Ectodermal cell (in vitro differentiated cells): ENCODE results near the gene SCAMP2.
"Not testable (repeated sequence)": the region's sequence is repeated elsewhere in the genome, so short reads cannot be mapped to it uniquely, and the experiment has no call there.

Experiments used
- H3K27ac ChIP-seq: 2 replicates; pipeline ENCODE4 v1.7.0; 2013; ENCODE audit warnings: mild to moderate bottlenecking, low read depth, low read length; ENCODE audit not compliant: insufficient read depth, poor library complexity, severe bottlenecking
- H3K27me3 ChIP-seq: 2 replicates; pipeline ENCODE4 v1.7.0; 2013; ENCODE audit warnings: mild to moderate bottlenecking, low read length; ENCODE audit not compliant: insufficient read depth, control insufficient read depth, poor library complexity, severe bottlenecking
- H3K36me3 ChIP-seq: one replicate; pipeline ENCODE4 v1.7.0; 2013; ENCODE audit warnings: low read length; ENCODE audit not compliant: control insufficient read depth, insufficient read depth
- H3K4me1 ChIP-seq: one replicate; pipeline ENCODE4 v1.7.0; 2013; ENCODE audit warnings: low read length; ENCODE audit not compliant: control insufficient read depth, insufficient read depth
- H3K4me3 ChIP-seq: 2 replicates; pipeline ENCODE4 v1.7.0; 2013; ENCODE audit warnings: low read depth, low read length, control low read depth; ENCODE audit not compliant: insufficient read depth
- H3K9me3 ChIP-seq: 2 replicates; pipeline ENCODE4 v1.7.0; 2013; ENCODE audit warnings: mild to moderate bottlenecking, low read length, moderate library complexity; ENCODE audit not compliant: control insufficient read depth
- WGBS, 2 experiments: methylation state at CpG; one replicate each; pipeline ENCODE4 v1.1.7; 2013; ENCODE audit warnings: missing lambda C conversion rate in 2 of 2; 5-methylcytosine and 5-hydroxymethylcytosine counted together

Gene SCAMP2

GRCh38 chr15:74892313-74892712 is 19.1 kb upstream of the SCAMP2 start:
- Histone ChIP-seq H3K4me3 (no peak overlapping the region), H3K27me3 (no peaks in the 10 kb centered on the region), H3K27ac (no peak overlapping the region), H3K9me3 (no peaks in the 10 kb centered on the region), H3K36me3 (peaks cover 13% of the 10 kb centered on the region), H3K4me1 (no peaks in the 10 kb centered on the region)
- 95 to 97% methylated on average over 3 of the region's 3 CpGs for WGBS, 2 experiments

- H3K36me3 ChIP-seq, result peaks cover 12% of the 10 kb centered on the region
- no peaks in the 10 kb centered on the region for H3K27me3 ChIP-seq
- H3K27ac ChIP-seq, result no peak overlapping the region
- H3K9me3 ChIP-seq, result no peaks in the 10 kb centered on the region
- no peak overlapping the region for H3K4me3 ChIP-seq
- no peaks in the 10 kb centered on the region for H3K4me1 ChIP-seq
- WGBS, 2 experiments, result 91 to 93% methylated on average over 3 of the region's 3 CpGs
These were observed 18.3 kb upstream of the SCAMP2 start for GRCh38 chr15:74891469-74891868.

- Histone ChIP-seq H3K27me3 (no peaks in the 10 kb centered on the region), H3K36me3 (peaks cover 12% of the 10 kb centered on the region), H3K9me3 (no peaks in the 10 kb centered on the region), H3K4me3 (peak overlapping the region; percentile 93), H3K27ac (no peak overlapping the region), H3K4me1 (no peaks in the 10 kb centered on the region)
- 6 to 11% methylated on average over 1 of the region's 1 CpG for WGBS, 2 experiments
These were observed 17.4 kb upstream of the SCAMP2 start for GRCh38 chr15:74890665-74890960.

DNA sequence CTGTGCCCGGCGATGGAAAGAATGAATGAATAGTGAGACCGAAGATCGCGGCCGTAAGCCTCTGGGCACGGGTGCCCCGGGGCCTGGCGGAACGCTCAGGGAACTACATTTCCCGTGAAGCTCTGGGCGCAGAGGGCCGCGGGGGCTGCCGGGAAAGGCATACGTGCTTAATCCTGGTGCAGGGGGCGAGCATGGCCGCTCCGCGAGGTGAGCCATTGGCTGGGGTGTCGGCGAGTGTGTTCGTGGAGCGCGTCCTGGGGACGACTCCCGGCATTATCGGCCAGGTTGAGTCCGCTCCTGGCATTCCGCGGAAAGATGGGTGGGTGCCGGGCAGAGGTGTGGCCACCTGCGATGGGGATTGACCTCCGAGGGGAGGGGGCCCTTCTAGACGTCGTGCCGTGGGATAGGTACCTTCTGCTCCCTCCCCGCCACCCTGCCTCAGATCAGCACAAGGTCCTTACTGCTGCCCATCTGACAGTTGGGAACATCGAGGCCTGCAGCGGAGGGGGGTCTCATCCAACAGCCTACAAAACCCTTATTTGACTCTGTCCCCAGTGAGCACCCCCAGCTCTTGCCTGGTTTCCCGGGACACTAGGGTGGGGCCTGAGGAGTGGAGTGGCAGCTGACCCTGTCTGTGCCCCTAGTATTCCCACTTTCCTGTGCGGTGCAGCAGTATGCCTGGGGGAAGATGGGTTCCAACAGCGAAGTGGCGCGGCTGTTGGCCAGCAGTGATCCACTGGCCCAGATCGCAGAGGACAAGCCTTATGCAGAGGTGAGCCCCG is 16.9 kb upstream of the SCAMP2 start, which contains the start of gene MPI:
MPI (plus strand) TSS at position 160 of the 782 bp plus-strand sequence; CDS start at position 192, 32 bp downstream.
- H3K4me3 ChIP-seq, result peak within 1 kb of the TSS; percentile 93
- no peak within 1 kb of the TSS for H3K27ac ChIP-seq
- WGBS, 2 experiments, result 3% methylated on average over 47 of the region's 47 CpGs
- H3K9me3 ChIP-seq, result no peaks in the 10 kb centered on the region
- no peaks in the 10 kb centered on the region for H3K4me1 ChIP-seq
- H3K27me3 ChIP-seq, result no peaks in the 10 kb centered on the region
- H3K36me3 ChIP-seq, result peaks cover 12% of the 10 kb centered on the region

GRCh38 chr15:74889390-74889882 is 16.3 kb upstream of the SCAMP2 start:
- Histone ChIP-seq H3K27ac (no peak overlapping the region), H3K4me1 (no peaks in the 10 kb centered on the region)
- 44 to 47% methylated on average over 8 of the region's 8 CpGs for WGBS, 2 experiments

DNA sequence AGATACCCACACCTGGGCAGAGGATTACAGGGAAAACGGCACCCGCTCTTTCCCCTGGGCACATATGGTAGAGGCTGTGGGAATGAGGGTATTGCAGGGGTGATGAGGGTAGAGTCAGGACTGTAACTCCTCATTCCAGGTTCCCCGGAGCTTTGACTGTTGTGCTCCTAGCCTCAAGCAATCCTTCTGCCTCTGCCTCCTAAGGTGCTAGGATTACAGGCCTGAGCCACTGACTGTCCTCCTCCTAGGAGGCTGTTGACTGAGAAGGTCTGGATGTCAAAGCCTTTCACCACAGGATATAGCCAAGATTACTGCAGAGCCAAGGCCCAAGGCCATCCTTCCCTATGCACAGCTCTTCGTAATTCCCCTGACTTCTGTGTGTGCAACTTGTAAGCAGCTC is 15.6 kb upstream of the SCAMP2 start:
- WGBS, 2 experiments, result 96% methylated on average over 4 of the region's 4 CpGs
- Histone ChIP-seq H3K9me3 (no peaks in the 10 kb centered on the region), H3K27me3 (no peaks in the 10 kb centered on the region), H3K27ac (no peak overlapping the region), H3K4me3 (no peak overlapping the region), H3K36me3 (peaks cover 12% of the 10 kb centered on the region), H3K4me1 (no peaks in the 10 kb centered on the region)

More at GRCh38 chr15:74889390-74889882, 16.3 kb upstream of the SCAMP2 start:
- H3K4me3 ChIP-seq, result peak overlapping the region; percentile 93
- no peaks in the 10 kb centered on the region for H3K27me3 ChIP-seq
- peaks cover 12% of the 10 kb centered on the region for H3K36me3 ChIP-seq
- no peaks in the 10 kb centered on the region for H3K9me3 ChIP-seq

DNA sequence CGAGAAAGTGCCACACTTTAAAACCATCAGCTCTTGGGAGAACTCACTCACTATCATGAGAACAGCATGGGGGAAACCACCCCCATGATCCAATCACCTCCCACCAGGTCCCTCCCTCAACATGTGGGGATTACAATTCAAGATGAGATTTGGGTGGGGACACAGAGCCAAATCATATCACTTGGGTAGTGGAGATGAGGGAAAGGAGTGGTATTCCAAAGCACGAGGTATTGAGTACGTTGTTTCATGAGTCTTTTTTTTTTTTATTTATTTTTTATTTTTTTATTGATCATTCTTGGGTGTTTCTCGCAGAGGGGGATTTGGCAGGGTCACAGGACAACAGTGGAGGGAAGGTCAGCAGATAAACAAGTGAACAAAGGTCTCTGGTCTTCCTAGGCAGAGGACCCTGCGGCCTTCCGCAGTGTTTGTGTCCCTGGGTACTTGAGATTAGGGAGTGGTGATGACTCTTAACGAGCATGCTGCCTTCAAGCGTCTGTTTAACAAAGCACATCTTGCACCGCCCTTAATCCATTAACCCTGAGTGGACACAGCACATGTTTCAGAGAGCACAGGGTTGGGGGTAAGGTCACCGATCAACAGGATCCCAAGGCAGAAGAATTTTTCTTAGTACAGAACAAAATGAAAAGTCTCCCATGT is 14.5 kb upstream of the SCAMP2 start:
- not testable (repeated sequence) for H3K27ac ChIP-seq, H3K27me3 ChIP-seq, H3K9me3 ChIP-seq, H3K4me3 ChIP-seq, H3K4me1 ChIP-seq, H3K36me3 ChIP-seq
- 78 to 91% methylated on average over 1 to 5 of the region's 10 CpGs for WGBS, 2 experiments

GRCh38 chr15:74885461-74885860 is 12.3 kb upstream of the SCAMP2 start:
- H3K9me3 ChIP-seq, result no peaks in the 10 kb centered on the region
- H3K27me3 ChIP-seq, result no peaks in the 10 kb centered on the region
- H3K4me1 ChIP-seq, result no peaks in the 10 kb centered on the region
- no peak overlapping the region for H3K27ac ChIP-seq
- no peaks in the 10 kb centered on the region for H3K36me3 ChIP-seq
- 91 to 95% methylated on average over 5 of the region's 5 CpGs for WGBS, 2 experiments
- H3K4me3 ChIP-seq, result no peak overlapping the region

DNA sequence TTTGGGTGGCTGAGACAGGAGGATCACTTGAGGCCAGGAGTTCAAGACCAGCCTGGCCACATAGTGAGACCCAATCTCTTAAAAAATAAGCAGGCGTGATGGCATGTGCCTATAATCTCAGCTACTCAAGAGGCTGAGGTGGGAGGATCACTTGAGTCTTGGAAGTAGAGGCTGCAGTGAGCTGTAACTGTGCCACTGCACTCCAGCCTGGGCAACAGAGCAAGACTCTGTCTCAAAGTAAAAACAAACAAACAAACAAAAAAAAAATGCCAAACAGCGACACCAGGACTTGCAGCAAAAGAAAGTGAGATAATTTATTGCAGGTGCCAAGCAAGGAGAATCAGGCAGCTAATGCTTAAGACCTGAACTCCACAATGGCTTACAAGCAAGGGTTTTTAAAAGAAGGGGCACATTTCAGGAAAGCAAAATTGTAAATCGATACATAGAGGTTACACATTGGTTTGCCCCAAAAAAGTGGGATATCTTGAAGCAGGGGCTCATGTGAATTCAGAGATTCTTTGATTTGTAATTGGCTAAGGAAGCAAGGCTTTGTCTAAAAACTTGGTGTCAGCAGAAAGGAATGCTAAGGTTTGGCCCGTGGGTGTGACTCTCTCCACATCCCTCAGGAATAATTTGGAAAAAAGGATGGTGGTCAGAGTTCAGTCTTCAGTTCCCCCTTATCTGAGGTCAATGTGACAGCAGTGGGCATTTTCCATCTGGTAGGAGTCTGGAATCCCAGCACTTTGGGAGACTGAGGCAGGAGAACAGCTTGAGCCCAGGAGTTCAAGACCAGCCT is 11.5 kb upstream of the SCAMP2 start:
- H3K4me3 ChIP-seq, result no peak overlapping the region
- no peak overlapping the region for H3K27ac ChIP-seq
- H3K4me1 ChIP-seq, result no peaks in the 10 kb centered on the region
- WGBS, 2 experiments, result 81 to 83% methylated on average over 4 of the region's 4 CpGs
- H3K36me3 ChIP-seq, result no peaks in the 10 kb centered on the region
- no peaks in the 10 kb centered on the region for H3K27me3 ChIP-seq
- H3K9me3 ChIP-seq, result no peaks in the 10 kb centered on the region

DNA sequence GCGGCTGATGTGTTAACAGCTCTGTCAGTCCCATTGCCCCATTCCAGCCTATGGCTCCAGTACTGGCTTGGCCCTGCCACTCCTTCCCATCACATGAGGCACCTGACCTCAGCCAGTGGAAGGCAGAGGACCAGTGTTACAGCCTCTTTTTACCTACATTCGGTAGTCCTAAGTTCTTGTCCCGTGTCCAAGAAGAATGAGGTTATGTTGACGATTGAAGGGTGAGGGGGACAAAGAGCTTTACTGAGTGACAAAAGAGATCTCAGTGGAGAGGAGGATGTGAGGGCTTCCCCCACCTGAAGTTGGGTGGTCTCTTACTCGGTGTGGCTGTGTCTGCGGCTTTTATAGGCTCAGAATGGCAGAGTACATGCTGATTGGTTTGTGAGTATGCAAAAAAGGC is 9.4 kb upstream of the SCAMP2 start:
- no peaks in the 10 kb centered on the region for H3K27me3 ChIP-seq
- H3K4me1 ChIP-seq, result no peaks in the 10 kb centered on the region
- 93 to 94% methylated on average over 6 of the region's 6 CpGs for WGBS, 2 experiments
- H3K36me3 ChIP-seq, result no peaks in the 10 kb centered on the region
- H3K4me3 ChIP-seq, result no peak overlapping the region
- H3K9me3 ChIP-seq, result no peaks in the 10 kb centered on the region
- H3K27ac ChIP-seq, result no peak overlapping the region
